Measurements from ENCODE around the gene RPS10.

GRCh38 chr6:34388421-34388820, 37.4 kb downstream of the RPS10 start:
- TF ChIP-seq, protein P1, sequence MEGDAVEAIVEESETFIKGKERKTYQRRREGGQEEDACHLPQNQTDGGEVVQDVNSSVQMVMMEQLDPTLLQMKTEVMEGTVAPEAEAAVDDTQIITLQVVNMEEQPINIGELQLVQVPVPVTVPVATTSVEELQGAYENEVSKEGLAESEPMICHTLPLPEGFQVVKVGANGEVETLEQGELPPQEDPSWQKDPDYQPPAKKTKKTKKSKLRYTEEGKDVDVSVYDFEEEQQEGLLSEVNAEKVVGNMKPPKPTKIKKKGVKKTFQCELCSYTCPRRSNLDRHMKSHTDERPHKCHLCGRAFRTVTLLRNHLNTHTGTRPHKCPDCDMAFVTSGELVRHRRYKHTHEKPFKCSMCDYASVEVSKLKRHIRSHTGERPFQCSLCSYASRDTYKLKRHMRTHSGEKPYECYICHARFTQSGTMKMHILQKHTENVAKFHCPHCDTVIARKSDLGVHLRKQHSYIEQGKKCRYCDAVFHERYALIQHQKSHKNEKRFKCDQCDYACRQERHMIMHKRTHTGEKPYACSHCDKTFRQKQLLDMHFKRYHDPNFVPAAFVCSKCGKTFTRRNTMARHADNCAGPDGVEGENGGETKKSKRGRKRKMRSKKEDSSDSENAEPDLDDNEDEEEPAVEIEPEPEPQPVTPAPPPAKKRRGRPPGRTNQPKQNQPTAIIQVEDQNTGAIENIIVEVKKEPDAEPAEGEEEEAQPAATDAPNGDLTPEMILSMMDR (conservative IDR thresholded peaks at IDR 0.05; ENCODE audit: low read depth, low read length), result no peak
- no peak for TF ChIP-seq EZH2 (IDR thresholded peaks at IDR 0.05; ENCODE audit: borderline replicate concordance, low read depth, low read length, poor library complexity, severe bottlenecking)

Measured in A673 (cell line).